Mesothelial cell of epicardium (in vitro differentiated cells): ENCODE results near the gene SLC12A7. TPM values are rescaled to one million over a fixed set of nuclear protein-coding genes. Genes with fewer than 3 reads are reported as not detected.

Experiments used
- DNase-seq, 2 experiments: peaks; one replicate each; pipeline ENCODE4 v3.0.0; 2021; ENCODE audit warnings: low spot score in 2 of 2; ENCODE audit not compliant: unreplicated experiment in 2 of 2
- H3K27ac Mint-ChIP-seq: 2 replicates; pipeline ENCODE4 v1.8.0; 2021; ENCODE audit warnings: mixed read lengths
- H3K27me3 Mint-ChIP-seq: 2 replicates; pipeline ENCODE4 v1.8.0; 2021; ENCODE audit warnings: low read depth, mixed read lengths
- H3K36me3 Mint-ChIP-seq: 2 replicates; pipeline ENCODE4 v1.8.0; 2021; ENCODE audit warnings: mixed read lengths
- H3K4me1 Mint-ChIP-seq: 2 replicates; pipeline ENCODE4 v1.8.0; 2021; ENCODE audit warnings: mixed read lengths
- H3K4me3 Mint-ChIP-seq: 2 replicates; pipeline ENCODE4 v1.8.0; 2021; ENCODE audit warnings: mild to moderate bottlenecking, moderate library complexity, mixed read lengths
- H3K9me3 Mint-ChIP-seq: 2 replicates; pipeline ENCODE4 v1.8.0; 2021; ENCODE audit warnings: mixed read lengths
- total RNA-seq: library from RNA; stranded (reverse); gene quantifications from 3 replicates; pipeline ENCODE4 v1.2.1, GENCODE V29; 2021
- TF ChIP-seq, protein P1 (sequence below): fragments of 200-600 bp; sonication (generic); IDR thresholded peaks from one replicate; pipeline ENCODE4 v1.5.0; 2021; ENCODE audit warnings: antibody characterized with exemption; ENCODE audit not compliant: unreplicated experiment

SLC12A7 gene
- total RNA-seq, 1 donor from 2014 or later, result 34.9 TPM

DNA sequence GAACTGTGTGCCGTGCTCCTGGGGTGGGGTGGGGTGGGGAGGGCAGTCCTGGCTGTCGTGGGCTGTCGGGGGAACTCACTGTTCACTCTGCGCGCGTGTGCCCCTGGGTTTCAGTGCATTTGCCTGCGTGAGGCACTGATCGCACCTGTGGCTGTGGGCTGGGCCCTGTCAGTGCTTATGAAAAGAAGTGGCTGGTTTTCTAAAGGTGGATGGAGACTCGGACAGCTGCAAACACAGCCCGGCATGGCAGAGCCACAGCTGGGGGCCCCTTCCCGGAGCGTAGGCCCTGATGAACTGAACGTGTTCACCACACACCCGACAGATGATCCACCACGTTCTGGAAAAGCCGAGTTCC is 60.5 kb downstream of the SLC12A7 start:
- H3K4me1 Mint-ChIP-seq, result no peaks in the 10 kb centered on the region
- TF ChIP-seq, protein P1, sequence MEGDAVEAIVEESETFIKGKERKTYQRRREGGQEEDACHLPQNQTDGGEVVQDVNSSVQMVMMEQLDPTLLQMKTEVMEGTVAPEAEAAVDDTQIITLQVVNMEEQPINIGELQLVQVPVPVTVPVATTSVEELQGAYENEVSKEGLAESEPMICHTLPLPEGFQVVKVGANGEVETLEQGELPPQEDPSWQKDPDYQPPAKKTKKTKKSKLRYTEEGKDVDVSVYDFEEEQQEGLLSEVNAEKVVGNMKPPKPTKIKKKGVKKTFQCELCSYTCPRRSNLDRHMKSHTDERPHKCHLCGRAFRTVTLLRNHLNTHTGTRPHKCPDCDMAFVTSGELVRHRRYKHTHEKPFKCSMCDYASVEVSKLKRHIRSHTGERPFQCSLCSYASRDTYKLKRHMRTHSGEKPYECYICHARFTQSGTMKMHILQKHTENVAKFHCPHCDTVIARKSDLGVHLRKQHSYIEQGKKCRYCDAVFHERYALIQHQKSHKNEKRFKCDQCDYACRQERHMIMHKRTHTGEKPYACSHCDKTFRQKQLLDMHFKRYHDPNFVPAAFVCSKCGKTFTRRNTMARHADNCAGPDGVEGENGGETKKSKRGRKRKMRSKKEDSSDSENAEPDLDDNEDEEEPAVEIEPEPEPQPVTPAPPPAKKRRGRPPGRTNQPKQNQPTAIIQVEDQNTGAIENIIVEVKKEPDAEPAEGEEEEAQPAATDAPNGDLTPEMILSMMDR, result no peak
- no peak overlapping the region for H3K27ac Mint-ChIP-seq
- H3K27me3 Mint-ChIP-seq, result no peaks in the 10 kb centered on the region
- H3K36me3 Mint-ChIP-seq, result peaks cover 2% of the 10 kb centered on the region
- no peak for DNase-seq
- H3K4me3 Mint-ChIP-seq, result no peak overlapping the region
- peaks cover 5% of the 10 kb centered on the region for H3K9me3 Mint-ChIP-seq

DNA sequence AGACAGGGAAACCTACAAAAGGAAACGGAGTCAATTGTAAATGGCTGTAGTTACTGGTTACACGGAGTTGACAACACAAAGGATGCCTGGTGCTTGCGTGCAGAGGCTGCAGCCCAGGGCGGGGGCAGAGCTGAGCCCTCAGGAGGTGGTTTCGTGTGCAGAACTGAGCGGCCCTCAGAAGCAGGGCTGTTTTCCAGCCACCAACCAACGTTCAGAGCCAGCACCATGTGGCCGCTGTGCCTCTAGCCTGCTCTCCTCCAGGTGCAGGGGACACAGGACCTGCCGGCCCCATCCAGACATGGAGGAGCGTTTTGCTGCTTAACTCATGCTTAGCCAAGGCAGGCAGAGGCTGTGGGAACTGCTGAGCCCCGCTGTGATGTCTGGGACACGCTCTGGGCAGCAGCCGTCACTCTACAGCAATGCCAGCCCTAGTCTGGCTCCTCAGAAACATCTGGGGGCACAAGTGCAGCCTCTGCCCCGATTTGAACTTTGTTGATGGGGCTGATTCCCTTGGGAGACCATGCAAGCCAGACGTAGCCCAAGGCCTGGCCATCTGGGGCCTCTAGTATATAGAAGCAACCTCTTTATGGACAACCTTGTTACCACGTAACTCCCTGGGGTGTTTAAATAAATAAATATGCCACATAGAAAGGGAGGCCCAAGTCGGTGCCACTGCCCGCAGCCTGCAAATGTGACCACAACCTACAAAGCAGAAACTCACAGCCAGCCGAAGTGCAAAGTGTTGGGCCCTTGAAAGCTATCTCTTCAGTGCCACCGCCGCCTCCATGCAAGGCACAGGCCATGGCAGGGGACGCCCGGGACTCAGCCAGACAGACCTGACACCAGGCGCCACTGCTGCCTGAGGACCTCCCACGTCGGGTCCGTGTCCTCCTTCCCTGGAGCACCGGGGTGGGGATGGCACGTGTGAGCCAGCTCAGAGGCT is 61.2 kb downstream of the SLC12A7 start:
- TF ChIP-seq, protein P1, result no peak
- H3K9me3 Mint-ChIP-seq, result peaks cover 12% of the 10 kb centered on the region
- no peak for DNase-seq
- no peak overlapping the region for H3K4me3 Mint-ChIP-seq
- H3K36me3 Mint-ChIP-seq, result no peaks in the 10 kb centered on the region
- H3K4me1 Mint-ChIP-seq, result no peaks in the 10 kb centered on the region
- H3K27me3 Mint-ChIP-seq, result no peaks in the 10 kb centered on the region
- peak overlapping the region; percentile 27 for H3K27ac Mint-ChIP-seq

DNA sequence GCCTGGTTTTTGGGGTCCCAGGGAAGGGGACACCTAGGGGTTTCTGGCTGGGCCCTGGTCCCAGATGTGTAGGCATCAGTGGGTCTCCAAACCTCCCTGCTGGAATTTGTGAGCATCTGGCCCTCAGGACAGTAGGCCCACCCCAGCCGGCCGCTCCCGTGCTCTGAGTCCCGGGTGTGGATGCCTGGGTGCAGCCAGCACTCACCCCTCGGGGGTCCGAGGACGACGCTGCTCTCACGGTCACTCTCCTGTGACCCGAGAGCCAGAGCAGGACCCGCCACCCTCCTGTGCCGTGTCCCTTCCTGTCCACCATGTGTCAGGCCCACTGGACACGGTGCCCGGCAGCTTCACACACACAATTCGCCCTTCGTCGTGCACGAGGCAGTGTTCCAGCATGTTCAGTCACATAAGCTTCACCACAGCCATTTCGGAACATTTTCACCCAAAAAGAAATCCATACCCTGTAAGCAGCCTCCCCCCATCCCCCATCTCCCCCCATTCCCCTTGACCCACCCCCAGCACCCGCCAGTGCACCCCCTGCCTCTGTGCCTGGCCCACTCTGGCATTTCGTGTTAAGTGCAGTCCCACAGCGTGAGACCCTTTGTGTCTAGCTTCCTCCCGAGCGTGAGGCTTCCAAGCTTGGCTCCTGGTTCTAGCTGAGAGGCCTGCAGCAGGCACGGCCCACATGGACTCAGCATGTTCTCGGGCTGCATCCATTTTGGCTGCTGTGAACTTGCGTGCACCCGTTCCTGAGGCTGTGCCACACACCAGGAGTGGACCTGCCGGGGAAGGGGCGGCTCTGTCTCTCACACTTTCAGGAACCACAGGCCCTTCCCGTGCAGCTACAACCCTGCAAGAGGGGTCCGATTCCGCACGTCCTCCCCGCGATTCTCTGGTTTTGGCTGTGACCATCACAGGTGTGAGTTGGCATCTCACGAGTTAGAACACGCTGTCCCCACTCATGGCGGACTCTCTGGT is 62.7 kb downstream of the SLC12A7 start:
- no peaks in the 10 kb centered on the region for H3K27me3 Mint-ChIP-seq
- no peaks in the 10 kb centered on the region for H3K36me3 Mint-ChIP-seq
- H3K9me3 Mint-ChIP-seq, result peaks cover 27% of the 10 kb centered on the region
- DNase-seq, result no peak
- TF ChIP-seq, protein P1, result no peak
- no peaks in the 10 kb centered on the region for H3K4me1 Mint-ChIP-seq
- H3K4me3 Mint-ChIP-seq, result no peak overlapping the region
- no peak overlapping the region for H3K27ac Mint-ChIP-seq

DNA sequence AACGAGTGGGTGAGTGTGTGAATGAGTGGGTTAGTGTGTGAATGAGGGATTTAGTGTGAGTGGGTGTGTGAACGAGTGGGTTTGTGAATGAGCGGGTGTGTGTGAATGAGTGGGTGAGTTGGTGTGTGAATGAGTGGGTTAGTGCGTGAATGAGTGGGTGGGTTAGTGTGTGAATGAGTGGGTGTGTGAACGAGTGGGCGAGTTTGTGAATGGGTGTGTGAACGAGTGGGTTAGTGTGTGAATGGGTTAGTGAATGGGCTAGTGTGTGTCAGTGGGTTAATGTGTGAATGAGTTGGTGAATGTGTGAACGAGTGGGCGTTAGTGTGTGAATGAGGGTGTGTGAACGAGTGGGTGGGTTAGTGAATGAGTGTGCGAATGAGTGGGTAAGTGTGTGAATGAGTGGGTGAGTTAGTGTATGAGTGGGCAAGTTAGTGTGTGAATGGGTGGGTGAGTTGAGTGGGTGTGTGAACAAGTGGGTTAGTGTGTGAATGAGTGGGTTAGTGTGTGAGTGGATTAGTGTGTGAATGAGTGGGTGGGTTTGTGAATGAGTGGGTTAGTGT is 63.6 kb downstream of the SLC12A7 start:
- TF ChIP-seq, protein P1, result no peak
- Mint-ChIP-seq H3K9me3 (peaks cover 36% of the 10 kb centered on the region), H3K36me3 (no peaks in the 10 kb centered on the region), H3K4me1 (no peaks in the 10 kb centered on the region), H3K27ac (no peak overlapping the region), H3K4me3 (no peak overlapping the region), H3K27me3 (no peaks in the 10 kb centered on the region)
- no peak for DNase-seq

DNA sequence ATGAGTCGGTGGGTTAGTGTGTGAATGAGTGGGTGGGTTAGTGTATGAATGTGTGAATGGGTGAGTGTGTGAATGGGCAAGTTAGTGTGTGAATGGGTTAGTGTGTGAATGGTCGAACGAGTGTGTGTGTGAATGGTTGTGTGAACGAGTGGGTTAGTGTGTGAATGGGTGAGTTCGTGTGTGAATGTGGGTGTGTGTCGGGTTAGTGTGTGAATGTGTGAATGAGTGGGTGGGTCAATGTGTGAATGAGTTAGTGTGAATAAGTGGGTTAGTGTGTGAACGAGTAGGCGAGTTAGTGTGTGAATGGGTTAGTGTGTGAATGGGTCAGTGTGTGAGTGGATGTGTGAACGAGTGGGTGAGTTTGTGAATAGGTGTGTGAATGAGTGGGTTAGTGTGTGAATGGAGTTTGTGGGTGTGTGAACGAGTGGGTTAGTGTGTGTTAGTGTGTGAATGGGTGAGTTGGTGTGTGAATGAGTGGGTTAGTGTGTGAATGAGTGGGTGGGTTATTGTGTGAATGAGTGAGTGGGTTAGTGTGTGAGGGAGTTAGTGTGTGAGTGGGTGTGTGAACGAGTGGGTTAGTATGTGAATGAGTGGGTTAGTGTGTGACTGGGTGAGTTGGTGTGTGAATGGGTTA is 64.4 kb downstream of the SLC12A7 start:
- no peaks in the 10 kb centered on the region for H3K36me3 Mint-ChIP-seq
- no peak for DNase-seq
- no peak overlapping the region for H3K27ac Mint-ChIP-seq
- H3K4me1 Mint-ChIP-seq, result no peaks in the 10 kb centered on the region
- peaks cover 44% of the 10 kb centered on the region for H3K9me3 Mint-ChIP-seq
- TF ChIP-seq, protein P1, result no peak
- no peak overlapping the region for H3K4me3 Mint-ChIP-seq
- H3K27me3 Mint-ChIP-seq, result no peaks in the 10 kb centered on the region
